GM12891 (cell line): ENCODE data around the gene EIF2A.

ENCODE experiments used
- PAX5 ChIP-seq: IDR thresholded peaks from 2 replicates; pipeline ENCODE4 v1.6.1; 2011; ENCODE audit warnings: low read length, moderate library complexity, mild to moderate bottlenecking; ENCODE audit not compliant: insufficient read depth, severe bottlenecking
- POLR2A ChIP-seq: IDR thresholded peaks from 2 replicates; pipeline ENCODE4 v1.6.1; 2011; ENCODE audit warnings: low read depth, low read length, control low read depth
- POLR2AphosphoS5 ChIP-seq: IDR thresholded peaks from 2 replicates; pipeline ENCODE4 v1.6.1; 2011; ENCODE audit warnings: low read depth, low read length, control low read depth
- SPI1 ChIP-seq: IDR thresholded peaks from 2 replicates; pipeline ENCODE4 v1.6.1; 2011; ENCODE audit warnings: low read depth, low read length, control low read depth

DNA sequence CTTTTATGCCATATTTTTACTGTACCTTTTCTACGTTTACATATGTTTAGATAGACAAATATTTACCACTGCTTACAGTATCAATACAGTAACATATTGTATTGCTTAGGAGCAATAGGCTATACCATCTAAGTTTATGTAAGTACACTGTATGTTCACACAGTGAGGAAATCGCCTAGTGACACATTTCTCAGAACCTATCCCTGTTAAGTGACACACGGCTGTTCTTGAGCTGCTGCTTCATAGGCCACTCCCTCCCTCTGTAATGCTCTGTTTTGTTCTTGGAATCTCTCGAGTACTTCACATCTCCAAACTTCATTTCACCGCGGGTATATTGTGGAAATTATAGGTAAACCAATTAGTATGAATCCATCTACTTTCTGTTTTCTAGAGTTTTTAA is 43.2 kb downstream of the EIF2A start:
- TF ChIP-seq POLR2A (no peak), POLR2AphosphoS5 (no peak), SPI1 (no peak), PAX5 (no peak)
